DND-41 (cell line): ENCODE data around the gene TBX4.

Experiments
- ATAC-seq: fragments of 200-7000 bp; cut with Tn5 transposase; 3 replicates; pipeline ENCODE4 v1.9.1; 2021; ENCODE audit warnings: low read depth; ENCODE audit not compliant: insufficient read depth
- DNase-seq: peaks from one replicate; pipeline ENCODE4 v3.0.0-alpha.2; 2020
- H2AFZ ChIP-seq: 2 replicates; pipeline ENCODE4 v1.6.0; 2012; ENCODE audit warnings: low read depth, low read length
- H3K27ac ChIP-seq: 2 replicates; pipeline ENCODE4 v1.5.1; 2012; ENCODE audit warnings: low read length, inconsistent platforms
- H3K27me3 ChIP-seq: fragments of 200-600 bp; sonication (generic); 2 replicates; pipeline ENCODE4 v1.6.0; 2012; ENCODE audit warnings: low read length, mild to moderate bottlenecking, inconsistent platforms; ENCODE audit not compliant: insufficient read depth, poor library complexity
- H3K36me3 ChIP-seq: 2 replicates; pipeline ENCODE4 v1.5.1; 2012; ENCODE audit warnings: low read length, inconsistent platforms; ENCODE audit not compliant: insufficient read depth
- H3K4me1 ChIP-seq: 2 replicates; pipeline ENCODE4 v1.5.1; 2012; ENCODE audit warnings: mild to moderate bottlenecking, low read length; ENCODE audit not compliant: insufficient read depth
- H3K4me2 ChIP-seq: 2 replicates; pipeline ENCODE4 v1.6.0; 2012; ENCODE audit warnings: mild to moderate bottlenecking, moderate library complexity, low read length, inconsistent platforms; ENCODE audit not compliant: insufficient read depth
- H3K4me3 ChIP-seq, 2 experiments: fragments of 200-600 bp in 1 of 2; shearing (Covaris generic) in 1 of 2; 2 replicates each; pipeline ENCODE4 v1.5.1; 2012 to 2016; ENCODE audit warnings: inconsistent platforms in 2 of 2, low read length in 2 of 2, mild to moderate bottlenecking in 2 of 2, low read depth in 1 of 2, moderate library complexity in 1 of 2
- H3K79me2 ChIP-seq: 2 replicates; pipeline ENCODE4 v1.6.0; 2012; ENCODE audit warnings: low read length, inconsistent platforms; ENCODE audit not compliant: insufficient read depth
- H3K9ac ChIP-seq: 2 replicates; pipeline ENCODE4 v1.6.0; 2012; ENCODE audit warnings: low read depth, mild to moderate bottlenecking, inconsistent platforms, low read length, moderate library complexity
- H3K9me3 ChIP-seq: 2 replicates; pipeline ENCODE4 v1.5.1; 2012; ENCODE audit warnings: low read length, moderate library complexity, mild to moderate bottlenecking, inconsistent platforms; ENCODE audit not compliant: insufficient read depth, severe bottlenecking
- H4K20me1 ChIP-seq: 2 replicates; pipeline ENCODE4 v1.6.0; 2012; ENCODE audit warnings: low read length; ENCODE audit not compliant: insufficient read depth
- CTCF ChIP-seq: IDR thresholded peaks from 2 replicates; pipeline ENCODE4 v1.5.1; 2012; ENCODE audit warnings: borderline replicate concordance, low read length, moderate library complexity, mild to moderate bottlenecking; ENCODE audit not compliant: poor library complexity, severe bottlenecking; ENCODE audit errors: extremely low read depth
- EZH2 ChIP-seq: IDR thresholded peaks from 3 replicates; pipeline ENCODE4 v1.6.1; 2012; ENCODE audit warnings: borderline replicate concordance, low read depth, mild to moderate bottlenecking, moderate library complexity, low read length, inconsistent platforms; ENCODE audit not compliant: severe bottlenecking

The TBX4 gene

GRCh38 chr17:61420745-61421398, 31.4 kb upstream of the TBX4 start:
- H3K4me2 ChIP-seq, result no peak overlapping the region
- no peaks in the 10 kb centered on the region for H3K79me2 ChIP-seq
- ATAC-seq, result no peak
- no peak overlapping the region for H2AFZ ChIP-seq
- no peak overlapping the region for H3K27ac ChIP-seq
- peaks cover 9% of the 10 kb centered on the region for H3K4me1 ChIP-seq
- no peak overlapping the region for H3K9ac ChIP-seq
- peaks cover 28% of the 10 kb centered on the region for H3K27me3 ChIP-seq
- H4K20me1 ChIP-seq, result peaks cover 12% of the 10 kb centered on the region
- no peaks in the 10 kb centered on the region for H3K9me3 ChIP-seq
- no peak overlapping the region for H3K4me3 ChIP-seq
- TF ChIP-seq EZH2, result no peak
- TF ChIP-seq CTCF, result no peak
- no peaks in the 10 kb centered on the region for H3K36me3 ChIP-seq
- DNase-seq, result no peak

DNA sequence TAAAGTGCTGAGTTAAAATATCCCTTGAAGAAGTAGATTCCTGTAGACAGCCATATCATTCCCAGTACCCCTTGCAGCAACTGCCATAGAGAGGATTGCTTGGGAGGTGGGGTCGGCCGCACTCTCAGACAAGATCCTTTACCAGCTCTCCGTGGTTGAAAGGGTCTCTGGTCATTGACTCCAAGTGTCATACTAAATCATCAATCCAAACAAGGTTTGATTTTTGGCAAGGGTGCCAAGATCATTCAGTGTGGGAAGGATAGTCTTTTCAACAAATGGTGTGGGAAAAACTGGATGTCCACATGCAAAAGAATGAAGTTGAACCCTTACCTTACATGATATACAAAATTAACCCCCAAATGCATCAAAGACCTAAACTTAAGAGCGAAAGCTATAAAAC, 30.8 kb upstream of the TBX4 start:
- Histone ChIP-seq H2AFZ (no peak overlapping the region), H3K79me2 (no peaks in the 10 kb centered on the region), H3K4me2 (no peak overlapping the region), H3K27ac (no peak overlapping the region), H3K36me3 (no peaks in the 10 kb centered on the region), H3K4me3 (no peak overlapping the region), H3K9ac (no peak overlapping the region), H4K20me1 (peaks cover 12% of the 10 kb centered on the region), H3K27me3 (peaks cover 26% of the 10 kb centered on the region), H3K4me1 (peaks cover 9% of the 10 kb centered on the region), H3K9me3 (no peaks in the 10 kb centered on the region)
- DNase-seq, result no peak
- no peak for ATAC-seq
- no peak for TF ChIP-seq EZH2
- no peak for TF ChIP-seq CTCF

- H4K20me1 ChIP-seq, result peaks cover 12% of the 10 kb centered on the region
- DNase-seq (no peak), ATAC-seq (no peak)
- H3K79me2 ChIP-seq, result no peaks in the 10 kb centered on the region
- H2AFZ ChIP-seq, result no peak overlapping the region
- H3K4me1 ChIP-seq, result peaks cover 9% of the 10 kb centered on the region
- H3K9me3 ChIP-seq, result no peaks in the 10 kb centered on the region
- TF ChIP-seq EZH2, result no peak
- no peak for TF ChIP-seq CTCF
- H3K9ac ChIP-seq, result no peak overlapping the region
- H3K4me2 ChIP-seq, result no peak overlapping the region
- peaks cover 25% of the 10 kb centered on the region for H3K27me3 ChIP-seq
- no peak overlapping the region for H3K27ac ChIP-seq
- no peak overlapping the region for H3K4me3 ChIP-seq
- H3K36me3 ChIP-seq, result no peaks in the 10 kb centered on the region
Measured at GRCh38 chr17:61422116-61422799, 30.0 kb upstream of the TBX4 start.
